Measurements from ENCODE around the gene ERGIC2.
"Not testable (repeated sequence)": the region's sequence is repeated elsewhere in the genome, so short reads cannot be mapped to it uniquely, and the experiment has no call there.

ERGIC2 gene

GRCh38 chr12:29306682-29307081 is 74.3 kb downstream of the ERGIC2 start:
- no peak overlapping the region for H3K4me3 ChIP-seq (ENCODE audit: insufficient read depth, low read depth, low read length, poor library complexity, severe bottlenecking)
- no peaks in the 10 kb centered on the region for H3K27me3 ChIP-seq (replicated peaks; ENCODE audit: control insufficient read depth, insufficient read depth, low read length, poor library complexity, severe bottlenecking)
- no peak overlapping the region for H3K27ac ChIP-seq (ENCODE audit: insufficient read depth, low read length, poor library complexity, severe bottlenecking)
- H3K9me3 ChIP-seq (ENCODE audit: control insufficient read depth, low read length) = no peaks in the 10 kb centered on the region
- DNase-seq = no peak
- no peaks in the 10 kb centered on the region for H3K36me3 ChIP-seq (ENCODE audit: control insufficient read depth, insufficient read depth, low read length)
- no peaks in the 10 kb centered on the region for H3K4me1 ChIP-seq (ENCODE audit: control insufficient read depth, insufficient read depth, low read length, poor library complexity, severe bottlenecking)

- Histone ChIP-seq H3K27me3 (replicated peaks; ENCODE audit: control insufficient read depth, insufficient read depth, low read length, poor library complexity, severe bottlenecking) (no peaks in the 10 kb centered on the region), H3K36me3 (ENCODE audit: control insufficient read depth, insufficient read depth, low read length) (no peaks in the 10 kb centered on the region), H3K9me3 (ENCODE audit: control insufficient read depth, low read length) (no peaks in the 10 kb centered on the region), H3K4me3 (ENCODE audit: insufficient read depth, low read depth, low read length, poor library complexity, severe bottlenecking) (no peak overlapping the region), H3K4me1 (ENCODE audit: control insufficient read depth, insufficient read depth, low read length, poor library complexity, severe bottlenecking) (no peaks in the 10 kb centered on the region), H3K27ac (ENCODE audit: insufficient read depth, low read length, poor library complexity, severe bottlenecking) (no peak overlapping the region)
- DNase-seq = no peak
Measured at GRCh38 chr12:29306266-29306665, 74.7 kb downstream of the ERGIC2 start.

GRCh38 chr12:29304388-29304787 is 76.6 kb downstream of the ERGIC2 start:
- Histone ChIP-seq H3K27me3 (replicated peaks; ENCODE audit: control insufficient read depth, insufficient read depth, low read length, poor library complexity, severe bottlenecking) (no peaks in the 10 kb centered on the region), H3K36me3 (ENCODE audit: control insufficient read depth, insufficient read depth, low read length) (no peaks in the 10 kb centered on the region), H3K9me3 (ENCODE audit: control insufficient read depth, low read length) (no peaks in the 10 kb centered on the region), H3K4me1 (ENCODE audit: control insufficient read depth, insufficient read depth, low read length, poor library complexity, severe bottlenecking) (no peaks in the 10 kb centered on the region), H3K27ac (ENCODE audit: insufficient read depth, low read length, poor library complexity, severe bottlenecking) (no peak overlapping the region), H3K4me3 (ENCODE audit: insufficient read depth, low read depth, low read length, poor library complexity, severe bottlenecking) (no peak overlapping the region)
- no peak for DNase-seq

- Histone ChIP-seq H3K27ac (ENCODE audit: insufficient read depth, low read length, poor library complexity, severe bottlenecking) (no peak overlapping the region), H3K4me3 (ENCODE audit: insufficient read depth, low read depth, low read length, poor library complexity, severe bottlenecking) (no peak overlapping the region), H3K36me3 (ENCODE audit: control insufficient read depth, insufficient read depth, low read length) (no peaks in the 10 kb centered on the region), H3K27me3 (replicated peaks; ENCODE audit: control insufficient read depth, insufficient read depth, low read length, poor library complexity, severe bottlenecking) (no peaks in the 10 kb centered on the region), H3K4me1 (ENCODE audit: control insufficient read depth, insufficient read depth, low read length, poor library complexity, severe bottlenecking) (no peaks in the 10 kb centered on the region), H3K9me3 (ENCODE audit: control insufficient read depth, low read length) (no peaks in the 10 kb centered on the region)
- DNase-seq = no peak
Measured at GRCh38 chr12:29301114-29301513, 79.9 kb downstream of the ERGIC2 start.

- H3K4me3 ChIP-seq (ENCODE audit: insufficient read depth, low read depth, low read length, poor library complexity, severe bottlenecking) = no peak overlapping the region
- DNase-seq = no peak
- no peaks in the 10 kb centered on the region for H3K27me3 ChIP-seq (replicated peaks; ENCODE audit: control insufficient read depth, insufficient read depth, low read length, poor library complexity, severe bottlenecking)
- H3K27ac ChIP-seq (ENCODE audit: insufficient read depth, low read length, poor library complexity, severe bottlenecking) = no peak overlapping the region
- no peaks in the 10 kb centered on the region for H3K9me3 ChIP-seq (ENCODE audit: control insufficient read depth, low read length)
- no peaks in the 10 kb centered on the region for H3K36me3 ChIP-seq (ENCODE audit: control insufficient read depth, insufficient read depth, low read length)
- H3K4me1 ChIP-seq (ENCODE audit: control insufficient read depth, insufficient read depth, low read length, poor library complexity, severe bottlenecking) = no peaks in the 10 kb centered on the region
Measured at GRCh38 chr12:29299633-29300032, 81.3 kb downstream of the ERGIC2 start.

- Histone ChIP-seq H3K27me3 (replicated peaks; ENCODE audit: control insufficient read depth, insufficient read depth, low read length, poor library complexity, severe bottlenecking) (no peaks in the 10 kb centered on the region), H3K9me3 (ENCODE audit: control insufficient read depth, low read length) (no peaks in the 10 kb centered on the region), H3K4me1 (ENCODE audit: control insufficient read depth, insufficient read depth, low read length, poor library complexity, severe bottlenecking) (no peaks in the 10 kb centered on the region), H3K4me3 (ENCODE audit: insufficient read depth, low read depth, low read length, poor library complexity, severe bottlenecking) (no peak overlapping the region), H3K27ac (ENCODE audit: insufficient read depth, low read length, poor library complexity, severe bottlenecking) (no peak overlapping the region), H3K36me3 (ENCODE audit: control insufficient read depth, insufficient read depth, low read length) (no peaks in the 10 kb centered on the region)
- no peak for DNase-seq
Measured at GRCh38 chr12:29291226-29291625, 89.7 kb downstream of the ERGIC2 start.

- H3K27ac ChIP-seq (ENCODE audit: insufficient read depth, low read length, poor library complexity, severe bottlenecking); H3K27me3 ChIP-seq (replicated peaks; ENCODE audit: control insufficient read depth, insufficient read depth, low read length, poor library complexity, severe bottlenecking); H3K36me3 ChIP-seq (ENCODE audit: control insufficient read depth, insufficient read depth, low read length); H3K9me3 ChIP-seq (ENCODE audit: control insufficient read depth, low read length); H3K4me3 ChIP-seq (ENCODE audit: insufficient read depth, low read depth, low read length, poor library complexity, severe bottlenecking); DNase-seq; H3K4me1 ChIP-seq (ENCODE audit: control insufficient read depth, insufficient read depth, low read length, poor library complexity, severe bottlenecking): not testable (repeated sequence)
Measured at GRCh38 chr12:29290475-29290874, 90.5 kb downstream of the ERGIC2 start.

- no peaks in the 10 kb centered on the region for H3K4me1 ChIP-seq (ENCODE audit: control insufficient read depth, insufficient read depth, low read length, poor library complexity, severe bottlenecking)
- H3K27ac ChIP-seq (ENCODE audit: insufficient read depth, low read length, poor library complexity, severe bottlenecking) = no peak overlapping the region
- H3K36me3 ChIP-seq (ENCODE audit: control insufficient read depth, insufficient read depth, low read length) = no peaks in the 10 kb centered on the region
- no peak for DNase-seq
- H3K9me3 ChIP-seq (ENCODE audit: control insufficient read depth, low read length) = no peaks in the 10 kb centered on the region
- no peak overlapping the region for H3K4me3 ChIP-seq (ENCODE audit: insufficient read depth, low read depth, low read length, poor library complexity, severe bottlenecking)
- no peaks in the 10 kb centered on the region for H3K27me3 ChIP-seq (replicated peaks; ENCODE audit: control insufficient read depth, insufficient read depth, low read length, poor library complexity, severe bottlenecking)
Measured at GRCh38 chr12:29288031-29288430, 92.9 kb downstream of the ERGIC2 start.

GRCh38 chr12:29287622-29288021 is 93.3 kb downstream of the ERGIC2 start:
- no peaks in the 10 kb centered on the region for H3K4me1 ChIP-seq (ENCODE audit: control insufficient read depth, insufficient read depth, low read length, poor library complexity, severe bottlenecking)
- H3K9me3 ChIP-seq (ENCODE audit: control insufficient read depth, low read length) = no peaks in the 10 kb centered on the region
- no peak overlapping the region for H3K4me3 ChIP-seq (ENCODE audit: insufficient read depth, low read depth, low read length, poor library complexity, severe bottlenecking)
- no peaks in the 10 kb centered on the region for H3K27me3 ChIP-seq (replicated peaks; ENCODE audit: control insufficient read depth, insufficient read depth, low read length, poor library complexity, severe bottlenecking)
- H3K27ac ChIP-seq (ENCODE audit: insufficient read depth, low read length, poor library complexity, severe bottlenecking) = no peak overlapping the region
- H3K36me3 ChIP-seq (ENCODE audit: control insufficient read depth, insufficient read depth, low read length) = no peaks in the 10 kb centered on the region
- DNase-seq = no peak

Data from effector memory CD4-positive, alpha-beta T cell (primary cell).